Activated CD8-positive, alpha-beta memory T cell treated with anti-CD3 and anti-CD28 coated beads for 48 hours (primary cell): ENCODE measurements around the gene PLA2G1B.

Experiments
- DNase-seq, 3 experiments: peaks; one replicate each; pipeline ENCODE4 v3.0.0-alpha.2; 2020; ENCODE audit warnings: low read depth in 2 of 3, low spot score in 2 of 3

Gene PLA2G1B

DNA sequence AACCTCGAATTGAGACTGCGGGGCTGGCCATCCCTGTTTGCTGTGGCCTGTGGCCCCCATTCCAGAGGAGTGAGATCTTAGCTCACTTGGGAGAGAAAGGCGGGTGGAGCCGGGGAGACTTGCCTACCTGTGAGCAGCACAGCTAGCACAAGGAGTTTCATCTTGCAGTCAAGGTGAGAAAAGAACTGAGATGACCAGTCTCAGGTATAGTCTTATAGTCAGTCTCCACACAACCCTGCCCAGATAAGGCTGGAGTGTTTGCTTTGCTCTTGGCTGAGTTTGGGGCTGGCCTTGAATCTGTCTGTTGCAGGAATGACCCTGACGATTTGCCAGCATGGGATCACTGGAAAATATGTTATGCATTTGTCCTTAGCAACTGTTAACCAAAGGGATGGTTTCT lies at the start of gene PLA2G1B:
TSS of gene PLA2G1B (minus strand) at position 187 of the 400 bp plus-strand sequence. CDS start at position 161, 26 bp downstream.
- no peak for DNase-seq

DNA sequence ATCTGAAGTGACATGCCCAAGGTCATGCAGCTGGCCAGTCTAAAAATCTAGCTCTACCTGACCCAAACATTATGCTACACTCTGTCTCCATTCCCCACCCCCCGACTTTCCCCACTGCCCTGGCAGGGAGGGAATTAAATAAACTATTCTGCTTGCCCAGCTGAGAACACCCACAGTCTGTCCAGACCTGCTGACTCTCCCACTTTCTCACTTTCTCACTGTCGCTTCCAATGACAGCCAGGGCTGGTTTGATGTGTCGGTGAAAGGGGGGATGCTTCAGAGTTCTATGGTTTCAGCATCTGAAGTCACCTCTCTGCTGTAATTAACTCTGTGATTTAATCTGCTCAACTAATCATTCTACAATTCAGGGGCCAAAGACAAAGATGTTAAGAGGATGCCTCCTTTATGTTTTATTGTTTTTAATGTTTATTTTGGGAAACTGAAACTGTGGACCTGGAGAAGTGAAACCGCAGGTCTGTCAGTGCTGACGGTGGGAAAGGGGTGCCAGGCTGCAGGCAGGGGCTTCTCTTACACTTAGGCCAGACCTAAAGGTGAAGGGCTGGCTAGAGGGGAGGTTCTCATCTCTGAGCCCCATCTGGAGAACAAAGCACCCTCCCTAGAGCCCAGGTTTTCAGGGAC lies 49.5 kb upstream of the PLA2G1B start:
- DNase-seq = no peak

DNA sequence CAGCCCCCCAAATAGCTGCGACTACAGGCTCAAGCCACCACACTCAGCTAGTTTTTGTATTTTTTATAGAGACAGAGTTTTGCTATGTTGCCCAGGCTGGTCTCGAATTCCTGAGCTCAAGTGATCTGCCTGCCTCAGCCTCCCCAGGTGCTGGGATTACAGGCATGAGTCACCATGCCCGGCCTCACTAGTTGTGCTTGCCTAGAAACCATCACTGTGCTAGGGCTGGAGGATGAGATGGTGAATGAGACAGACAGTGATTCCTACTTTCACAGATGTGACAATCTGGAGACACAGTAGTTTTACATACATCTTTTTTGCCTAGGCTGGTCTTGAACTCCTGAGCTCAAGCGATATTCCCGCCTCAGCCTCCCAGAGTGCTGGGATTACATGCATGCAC lies 48.8 kb upstream of the PLA2G1B start:
- DNase-seq = no peak

DNA sequence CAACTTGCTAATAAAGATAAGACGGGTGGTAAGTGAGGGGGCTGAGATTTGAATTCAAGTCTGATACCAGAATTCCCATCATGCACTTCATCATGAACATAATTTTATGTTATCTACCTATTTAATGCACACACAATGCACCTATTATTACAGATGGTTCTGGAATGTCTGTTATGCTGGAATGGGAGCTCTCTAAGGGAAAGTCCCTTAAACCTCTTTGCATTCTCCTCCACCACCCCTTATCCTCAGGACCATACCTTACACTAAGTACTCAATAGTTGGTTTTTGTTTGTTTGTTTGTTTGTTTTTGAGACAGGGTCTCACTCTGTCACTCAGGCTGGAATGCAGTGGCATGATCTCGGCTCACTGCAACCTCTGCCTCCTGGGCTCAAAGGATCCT lies 48.4 kb upstream of the PLA2G1B start:
- no peak for DNase-seq

DNA sequence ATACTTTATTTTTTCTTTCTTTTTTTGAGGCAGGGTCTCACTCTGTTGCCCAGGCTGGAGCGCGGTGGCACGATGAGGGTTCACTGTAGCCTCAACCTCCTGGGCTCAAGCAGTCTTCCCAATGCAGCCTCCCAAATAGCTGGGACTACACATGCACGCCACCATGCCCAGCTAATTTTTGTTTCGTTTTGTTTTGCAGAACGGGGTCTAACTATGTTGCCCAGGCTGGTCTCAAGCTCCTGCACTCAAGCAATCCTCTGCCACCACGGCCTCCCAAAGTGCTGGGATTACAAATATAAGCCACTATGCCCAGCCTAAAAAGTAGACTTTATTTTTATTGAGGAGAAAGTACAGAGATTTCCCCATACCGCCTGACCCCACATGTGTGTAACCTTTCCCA lies 46.1 kb upstream of the PLA2G1B start:
- DNase-seq = no peak

- no peak for DNase-seq
Measured at GRCh38 chr12:120370343-120371243, 43.0 kb upstream of the PLA2G1B start.

- DNase-seq = no peak
Measured at GRCh38 chr12:120369603-120370342, 42.2 kb upstream of the PLA2G1B start.

GRCh38 chr12:120368789-120369602 lies 41.4 kb upstream of the PLA2G1B start, which contains the start of gene MSI1:
TSS of gene MSI1 (minus strand) at chr12:120369164. CDS start at chr12:120369091, 73 bp downstream.
- DNase-seq = no peak

- DNase-seq = peak in 1 of 3 experiments; percentile 29
Measured at GRCh38 chr12:120367924-120368788, 40.6 kb upstream of the PLA2G1B start.

GRCh38 chr12:120367233-120367923 lies 39.8 kb upstream of the PLA2G1B start:
- DNase-seq = no peak

DNA sequence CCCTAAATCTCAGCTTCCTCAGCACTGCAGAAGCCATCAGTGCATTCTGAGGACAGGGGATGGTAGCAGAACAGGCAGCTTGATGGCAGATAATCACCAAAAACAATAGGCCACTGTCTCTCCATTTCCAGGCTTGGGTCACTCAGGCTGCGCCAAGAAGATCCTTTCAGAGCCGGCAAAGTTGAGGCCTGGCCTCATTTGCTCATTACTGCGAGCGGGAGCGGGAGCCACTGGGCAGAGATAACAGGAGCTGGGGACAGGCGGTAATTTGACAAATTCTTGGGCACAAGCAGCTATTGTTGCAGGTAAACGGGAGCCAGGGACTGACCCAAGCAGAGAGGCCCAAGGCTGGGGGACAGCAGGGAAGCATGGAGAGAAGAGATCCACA lies 39.3 kb upstream of the PLA2G1B start:
- no peak for DNase-seq

DNA sequence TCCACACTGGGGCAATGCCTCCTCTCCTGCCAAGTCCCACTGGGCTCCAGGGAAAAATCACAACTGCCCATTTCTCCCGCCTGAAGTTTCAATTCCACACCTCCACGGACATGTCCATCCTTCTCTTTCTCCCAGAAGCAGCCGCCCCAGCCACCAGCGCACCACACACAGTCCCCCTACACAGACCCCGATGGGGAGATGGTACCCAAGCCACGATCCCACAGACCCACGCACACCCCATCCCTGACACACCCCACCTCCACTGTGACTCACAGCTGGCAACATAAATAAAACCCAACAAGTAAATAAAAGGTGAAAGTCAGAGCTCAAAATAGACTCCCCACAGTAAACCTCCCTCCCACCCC lies 38.7 kb upstream of the PLA2G1B start:
- no peak for DNase-seq

DNA sequence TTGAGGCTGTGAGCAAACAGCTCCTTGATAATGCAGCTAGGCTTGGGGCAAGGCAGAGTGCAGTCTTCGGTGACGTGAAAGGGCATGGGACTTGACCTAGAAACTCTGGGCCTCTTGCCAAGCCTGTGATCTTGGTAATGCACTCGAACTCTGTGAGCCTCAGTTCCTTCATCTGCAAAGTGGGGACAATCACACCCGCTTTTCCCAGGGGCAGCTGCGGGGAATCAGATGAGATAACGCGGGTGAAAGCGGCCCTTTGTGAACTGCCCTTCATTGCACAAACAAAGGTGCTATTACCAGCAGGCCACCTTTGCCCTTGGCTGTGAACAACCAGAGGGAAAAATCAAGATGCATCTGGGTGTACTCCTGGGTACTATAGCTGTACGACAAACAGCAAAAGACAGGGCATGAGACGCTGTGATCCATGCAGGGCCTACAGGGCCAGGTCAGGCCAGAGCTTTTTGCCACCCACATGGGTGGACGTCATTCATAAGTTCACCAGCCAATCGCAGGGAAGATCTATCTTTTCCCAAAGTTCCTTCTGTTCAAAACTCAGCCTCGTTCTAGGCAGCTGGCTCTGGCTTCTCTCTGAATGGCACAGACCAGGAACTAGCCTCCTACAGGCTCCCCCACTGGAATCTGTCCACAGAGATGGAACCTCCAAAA lies 38.2 kb upstream of the PLA2G1B start:
- DNase-seq = no peak

GRCh38 chr12:120364487-120364886 lies 36.9 kb upstream of the PLA2G1B start:
- no peak for DNase-seq

- DNase-seq = no peak
Measured at GRCh38 chr12:120363274-120363855, 35.8 kb upstream of the PLA2G1B start.

GRCh38 chr12:120362516-120363273 lies 35.1 kb upstream of the PLA2G1B start:
- no peak for DNase-seq

- no peak for DNase-seq
Measured at GRCh38 chr12:120361506-120362208, 34.1 kb upstream of the PLA2G1B start.
